Stimulated activated CD4-positive, alpha-beta T cell treated with anti-CD3 and anti-CD28 coated beads, Interleukin-4, amount 100 ng/mL, for 24 hours (primary cell): ENCODE measurements around the gene SH3GL2.

Experiments
- DNase-seq: peaks from one replicate; pipeline ENCODE4 v3.0.0-alpha.2; 2020

The SH3GL2 gene

GRCh38 chr9:17611917-17612316 is 33.1 kb downstream of the SH3GL2 start:
- DNase-seq: no peak

- no peak for DNase-seq
Measured at GRCh38 chr9:17613758-17614157, 34.9 kb downstream of the SH3GL2 start.

GRCh38 chr9:17614250-17614649 is 35.4 kb downstream of the SH3GL2 start:
- DNase-seq: no peak

GRCh38 chr9:17614903-17615302 is 36.0 kb downstream of the SH3GL2 start:
- DNase-seq: no peak

- DNase-seq: no peak
Measured at GRCh38 chr9:17622141-17622540, 43.3 kb downstream of the SH3GL2 start.

- DNase-seq: no peak
Measured at GRCh38 chr9:17622749-17623148, 43.9 kb downstream of the SH3GL2 start.

- DNase-seq: no peak
Measured at GRCh38 chr9:17623965-17624364, 45.1 kb downstream of the SH3GL2 start.

- no peak for DNase-seq
Measured at GRCh38 chr9:17624571-17624970, 45.7 kb downstream of the SH3GL2 start.

- DNase-seq: no peak
Measured at GRCh38 chr9:17625644-17626388, 47.0 kb downstream of the SH3GL2 start.

- DNase-seq: no peak
Measured at GRCh38 chr9:17627641-17628040, 48.8 kb downstream of the SH3GL2 start.

GRCh38 chr9:17628624-17629023 is 49.8 kb downstream of the SH3GL2 start:
- DNase-seq: no peak

GRCh38 chr9:17630531-17630949 is 51.7 kb downstream of the SH3GL2 start:
- DNase-seq: no peak

GRCh38 chr9:17631396-17631795 is 52.5 kb downstream of the SH3GL2 start:
- no peak for DNase-seq

GRCh38 chr9:17632994-17633393 is 54.1 kb downstream of the SH3GL2 start:
- DNase-seq: no peak

GRCh38 chr9:17635115-17635890 is 56.4 kb downstream of the SH3GL2 start:
- DNase-seq: no peak

- DNase-seq: no peak
Measured at GRCh38 chr9:17636349-17636748, 57.5 kb downstream of the SH3GL2 start.

GRCh38 chr9:17636821-17637220 is 58.0 kb downstream of the SH3GL2 start:
- DNase-seq: no peak

GRCh38 chr9:17637229-17637628 is 58.4 kb downstream of the SH3GL2 start:
- DNase-seq: no peak

GRCh38 chr9:17648516-17648915 is 69.7 kb downstream of the SH3GL2 start:
- no peak for DNase-seq

GRCh38 chr9:17651725-17652124 is 72.9 kb downstream of the SH3GL2 start:
- DNase-seq: no peak

- no peak for DNase-seq
Measured at GRCh38 chr9:17653947-17654465, 75.1 kb downstream of the SH3GL2 start.

- no peak for DNase-seq
Measured at GRCh38 chr9:17656889-17657288, 78.0 kb downstream of the SH3GL2 start.

- no peak for DNase-seq
Measured at GRCh38 chr9:17658237-17658636, 79.4 kb downstream of the SH3GL2 start.

GRCh38 chr9:17660158-17660557 is 81.3 kb downstream of the SH3GL2 start:
- DNase-seq: no peak
